ENCODE measurements around the gene KCNMB2. TPM values are rescaled to one million over a fixed set of nuclear protein-coding genes. Genes with fewer than 3 reads are reported as not detected.

The KCNMB2 gene
- polyA plus RNA-seq, 3 donors = not detected

DNA sequence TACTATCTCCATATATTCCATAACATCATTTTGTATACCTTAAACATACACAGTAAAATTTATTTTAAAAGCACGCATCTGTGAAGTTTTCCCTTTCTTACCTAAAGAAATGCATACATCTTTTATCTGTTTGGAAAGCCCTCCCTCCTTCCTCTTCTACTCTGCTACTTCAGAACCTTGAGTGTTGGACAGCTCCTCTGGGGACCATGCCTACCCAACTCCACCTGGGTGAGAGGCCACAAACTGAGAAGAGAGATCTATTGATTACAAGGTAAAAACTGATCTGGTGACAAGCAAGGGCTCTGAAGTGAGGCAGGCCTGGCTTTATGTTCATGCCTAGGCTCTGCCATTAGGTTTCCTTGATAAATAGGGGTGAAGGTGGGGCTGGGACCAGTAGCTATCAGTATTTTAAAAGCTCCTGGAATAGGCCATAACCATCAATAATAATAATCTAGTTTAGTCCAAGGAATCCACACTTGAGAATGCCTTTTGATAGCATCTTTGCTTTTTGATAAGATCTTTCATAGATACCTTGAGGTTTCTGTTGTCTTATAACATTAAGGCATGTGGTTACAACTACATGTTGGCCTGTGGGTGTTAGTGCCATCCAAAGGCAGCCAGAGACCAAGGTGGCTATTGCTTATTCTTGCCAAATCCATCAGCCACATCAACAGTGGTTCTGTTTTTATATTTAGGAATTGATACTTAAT lies 148.8 kb downstream of the KCNMB2 start:
- Mint-ChIP-seq H3K9me3 (peaks cover 0 to 8% (median 2%) of the 10 kb centered on the region in 7 donors), H3K27me3 (ENCODE audit: low read depth in 3 of 3) (no peaks in the 10 kb centered on the region), H3K4me3 (no peak overlapping the region), H3K4me1 (no peaks in the 10 kb centered on the region), H3K27ac (no peak overlapping the region), H3K36me3 (no peaks in the 10 kb centered on the region)
- Histone ChIP-seq H3K79me2 (ENCODE audit: insufficient read depth, low read length) (no peaks in the 10 kb centered on the region), H3K9ac (ENCODE audit: insufficient read depth, low read length, poor library complexity, severe bottlenecking) (no peak overlapping the region), H3K4me2 (replicated peaks; ENCODE audit: extremely low read depth, low read length, poor library complexity, severe bottlenecking) (no peak overlapping the region), H3K4me1 (ENCODE audit: control insufficient read depth in 1 of 2, insufficient read depth in 2 of 2, low read length in 2 of 2) (no peaks in the 10 kb centered on the region), H4K20me1 (ENCODE audit: insufficient read depth, low read length) (no peaks in the 10 kb centered on the region), H3K27ac (ENCODE audit: low read depth in 1 of 2, low read length in 2 of 2) (no peak overlapping the region), H3K36me3 (replicated peaks in 1 of 2; ENCODE audit: control insufficient read depth in 1 of 2, insufficient read depth in 2 of 2, low read length in 2 of 2) (no peaks in the 10 kb centered on the region), H3K27me3 (ENCODE audit: control insufficient read depth in 2 of 2, insufficient read depth in 2 of 2, low read length in 2 of 2) (no peaks in the 10 kb centered on the region), H2AFZ (ENCODE audit: insufficient read depth, low read depth, low read length, poor library complexity, severe bottlenecking) (no peak overlapping the region), H3K4me3 (replicated peaks in 1 of 3; ENCODE audit: low read depth in 2 of 3, low read length in 3 of 3) (no peak overlapping the region), H3K9me3 (replicated peaks in 1 of 2; ENCODE audit: control insufficient read depth in 1 of 2, insufficient read depth in 1 of 2, low read length in 2 of 2) (peaks cover 1 to 15% of the 10 kb centered on the region in 2 donors)
- no CpG with 5 or more reads among the region's 1 CpG for WGBS (ENCODE audit: insufficient coverage)
- intact Hi-C loops (cut with micrococcal nuclease) = no loop called here
- no peak for TF ChIP-seq CTCF (IDR thresholded peaks at IDR 0.05)
- DNase-seq = no peak

GRCh38 chr3:178685591-178685906 lies 149.3 kb downstream of the KCNMB2 start:
- H3K9me3 Mint-ChIP-seq = peaks cover 0 to 8% (median 2%) of the 10 kb centered on the region in 7 donors
- WGBS (ENCODE audit: insufficient coverage) = no CpG with 5 or more reads among the region's 3 CpGs

More at GRCh38 chr3:178685591-178685906, 149.3 kb downstream of the KCNMB2 start:
- no peaks in the 10 kb centered on the region for H4K20me1 ChIP-seq (ENCODE audit: insufficient read depth, low read length)
- Mint-ChIP-seq H3K36me3 (no peaks in the 10 kb centered on the region), H3K27ac (no peak overlapping the region), H3K4me3 (no peak overlapping the region), H3K4me1 (no peaks in the 10 kb centered on the region), H3K27me3 (ENCODE audit: low read depth in 3 of 3) (no peaks in the 10 kb centered on the region)
- no peak overlapping the region for H3K4me3 ChIP-seq (replicated peaks in 1 of 3; ENCODE audit: low read depth in 2 of 3, low read length in 3 of 3)
- TF ChIP-seq CTCF (IDR thresholded peaks at IDR 0.05) = no peak
- no peak overlapping the region for H3K4me2 ChIP-seq (replicated peaks; ENCODE audit: extremely low read depth, low read length, poor library complexity, severe bottlenecking)
- no peak overlapping the region for H3K27ac ChIP-seq (ENCODE audit: low read depth in 1 of 2, low read length in 2 of 2)
- H3K27me3 ChIP-seq (ENCODE audit: control insufficient read depth in 2 of 2, insufficient read depth in 2 of 2, low read length in 2 of 2) = no peaks in the 10 kb centered on the region
- H3K9me3 ChIP-seq (replicated peaks in 1 of 2; ENCODE audit: control insufficient read depth in 1 of 2, insufficient read depth in 1 of 2, low read length in 2 of 2) = peaks cover 0 to 13% of the 10 kb centered on the region in 2 donors
- no peaks in the 10 kb centered on the region for H3K79me2 ChIP-seq (ENCODE audit: insufficient read depth, low read length)
- no peaks in the 10 kb centered on the region for H3K36me3 ChIP-seq (replicated peaks in 1 of 2; ENCODE audit: control insufficient read depth in 1 of 2, insufficient read depth in 2 of 2, low read length in 2 of 2)
- H3K4me1 ChIP-seq (ENCODE audit: control insufficient read depth in 1 of 2, insufficient read depth in 2 of 2, low read length in 2 of 2) = no peaks in the 10 kb centered on the region
- no peak overlapping the region for H2AFZ ChIP-seq (ENCODE audit: insufficient read depth, low read depth, low read length, poor library complexity, severe bottlenecking)
- intact Hi-C loops (cut with micrococcal nuclease) = no loop called here
- H3K9ac ChIP-seq (ENCODE audit: insufficient read depth, low read length, poor library complexity, severe bottlenecking) = no peak overlapping the region
- no peak for DNase-seq
